ENCODE measurements around the gene CES4A.
"Not testable (repeated sequence)": the region's sequence is repeated elsewhere in the genome, so short reads cannot be mapped to it uniquely, and the experiment has no call there.

The CES4A gene

GRCh38 chr16:66970775-66971720, 17.3 kb upstream of the CES4A start:
- no peak for DNase-seq
- Histone ChIP-seq H3K9me3 (ENCODE audit: severe bottlenecking) (no peaks in the 10 kb centered on the region), H3K27ac (no peak overlapping the region), H3K27me3 (ENCODE audit: insufficient read depth, low read depth, severe bottlenecking) (no peaks in the 10 kb centered on the region), H3K36me3 (no peaks in the 10 kb centered on the region), H3K4me3 (ENCODE audit: low read depth, low read length) (no peak overlapping the region)
- no peak for TF ChIP-seq CTCF (IDR thresholded peaks at IDR 0.05; ENCODE audit: low read depth, low read length)

GRCh38 chr16:66972983-66973382, 15.4 kb upstream of the CES4A start:
- Histone ChIP-seq H3K9me3 (ENCODE audit: severe bottlenecking) (no peaks in the 10 kb centered on the region), H3K27me3 (ENCODE audit: insufficient read depth, low read depth, severe bottlenecking) (no peaks in the 10 kb centered on the region), H3K4me3 (ENCODE audit: low read depth, low read length) (no peak overlapping the region), H3K27ac (no peak overlapping the region), H3K36me3 (no peaks in the 10 kb centered on the region)
- TF ChIP-seq CTCF (IDR thresholded peaks at IDR 0.05; ENCODE audit: low read depth, low read length) = no peak
- no peak for DNase-seq

GRCh38 chr16:66973716-66974115, 14.7 kb upstream of the CES4A start:
- H3K9me3 ChIP-seq (ENCODE audit: severe bottlenecking) = no peaks in the 10 kb centered on the region

GRCh38 chr16:66974156-66974931, 14.0 kb upstream of the CES4A start:
- H3K36me3 ChIP-seq; H3K9me3 ChIP-seq (ENCODE audit: severe bottlenecking); H3K27ac ChIP-seq; DNase-seq; H3K4me3 ChIP-seq (ENCODE audit: low read depth, low read length); H3K27me3 ChIP-seq (ENCODE audit: insufficient read depth, low read depth, severe bottlenecking): not testable (repeated sequence)

More at GRCh38 chr16:66973716-66974115, 14.7 kb upstream of the CES4A start:
- no peak for TF ChIP-seq CTCF (IDR thresholded peaks at IDR 0.05; ENCODE audit: low read depth, low read length)
- no peak overlapping the region for H3K4me3 ChIP-seq (ENCODE audit: low read depth, low read length)
- no peak overlapping the region for H3K27ac ChIP-seq
- no peak for DNase-seq
- no peaks in the 10 kb centered on the region for H3K36me3 ChIP-seq
- no peaks in the 10 kb centered on the region for H3K27me3 ChIP-seq (ENCODE audit: insufficient read depth, low read depth, severe bottlenecking)

- H3K27me3 ChIP-seq (ENCODE audit: insufficient read depth, low read depth, severe bottlenecking); H3K36me3 ChIP-seq; H3K4me3 ChIP-seq (ENCODE audit: low read depth, low read length); H3K9me3 ChIP-seq (ENCODE audit: severe bottlenecking); H3K27ac ChIP-seq: not testable (repeated sequence)
- DNase-seq = peak; percentile 22
These were observed 13.5 kb upstream of the CES4A start for GRCh38 chr16:66974932-66975246.

- Histone ChIP-seq H3K27me3 (ENCODE audit: insufficient read depth, low read depth, severe bottlenecking) (no peaks in the 10 kb centered on the region), H3K27ac (no peak overlapping the region), H3K9me3 (ENCODE audit: severe bottlenecking) (no peaks in the 10 kb centered on the region), H3K36me3 (no peaks in the 10 kb centered on the region), H3K4me3 (ENCODE audit: low read depth, low read length) (no peak overlapping the region)
- no peak for TF ChIP-seq CTCF (IDR thresholded peaks at IDR 0.05; ENCODE audit: low read depth, low read length)
- DNase-seq = no peak
These were observed 13.0 kb upstream of the CES4A start for GRCh38 chr16:66975302-66975893.

All from WERI-Rb-1 (cell line).